PFSK-1 (cell line): ENCODE data around the gene SPAG7.

ENCODE experiments used
- FOXP2 ChIP-seq: optimal IDR thresholded peaks from 2 replicates; pipeline ENCODE3; 2011; ENCODE audit warnings: borderline replicate concordance, control low read depth, inconsistent platforms; ENCODE audit not compliant: insufficient read depth; ENCODE audit errors: extremely low read length, extremely low read depth
- POLR2AphosphoS5 ChIP-seq: IDR thresholded peaks from 2 replicates; pipeline ENCODE4 v1.6.1; 2012; ENCODE audit warnings: low read depth, mild to moderate bottlenecking, control low read depth, low read length, moderate library complexity
- SIN3A ChIP-seq: IDR thresholded peaks from 2 replicates; pipeline ENCODE4 v1.6.1; 2012; ENCODE audit warnings: mild to moderate bottlenecking, low read length, moderate library complexity, borderline replicate concordance; ENCODE audit not compliant: insufficient read depth
- TAF1 ChIP-seq: IDR thresholded peaks from 2 replicates; pipeline ENCODE4 v1.6.1; 2012; ENCODE audit warnings: low read length, control low read depth, borderline replicate concordance; ENCODE audit not compliant: insufficient read depth
- TF ChIP-seq, protein P1 (sequence below), 2 experiments: IDR thresholded peaks; 2 replicates each; pipeline versions ENCODE4 v1.6.1 to v1.8.0; 2011 to 2012; ENCODE audit warnings: low read depth in 2 of 2, low read length in 2 of 2, control low read depth in 1 of 2, inconsistent platforms in 1 of 2, mild to moderate bottlenecking in 1 of 2, moderate library complexity in 1 of 2; ENCODE audit not compliant: insufficient read depth in 1 of 2

Gene SPAG7

DNA sequence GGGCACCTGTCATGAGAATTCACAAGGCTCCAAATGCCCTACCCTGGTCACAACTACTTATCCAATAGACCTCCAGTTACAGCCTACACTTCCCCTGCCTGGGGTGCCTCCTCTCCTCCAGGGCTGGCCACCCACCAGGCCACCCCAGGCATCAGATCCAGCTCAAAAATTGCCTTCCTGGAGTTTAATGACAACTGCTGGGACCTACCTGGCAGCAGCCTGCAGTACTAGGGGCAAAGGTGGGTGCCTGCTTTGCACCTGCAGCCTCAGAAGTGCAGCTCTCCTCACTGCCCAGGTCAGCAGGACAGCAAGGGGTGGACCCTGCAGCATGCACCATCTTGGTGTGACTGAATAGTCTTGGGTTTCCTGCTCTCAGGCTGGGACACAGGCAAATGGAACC lies 32.0 kb downstream of the SPAG7 start:
- no peak for TF ChIP-seq TAF1
- TF ChIP-seq, protein P1, sequence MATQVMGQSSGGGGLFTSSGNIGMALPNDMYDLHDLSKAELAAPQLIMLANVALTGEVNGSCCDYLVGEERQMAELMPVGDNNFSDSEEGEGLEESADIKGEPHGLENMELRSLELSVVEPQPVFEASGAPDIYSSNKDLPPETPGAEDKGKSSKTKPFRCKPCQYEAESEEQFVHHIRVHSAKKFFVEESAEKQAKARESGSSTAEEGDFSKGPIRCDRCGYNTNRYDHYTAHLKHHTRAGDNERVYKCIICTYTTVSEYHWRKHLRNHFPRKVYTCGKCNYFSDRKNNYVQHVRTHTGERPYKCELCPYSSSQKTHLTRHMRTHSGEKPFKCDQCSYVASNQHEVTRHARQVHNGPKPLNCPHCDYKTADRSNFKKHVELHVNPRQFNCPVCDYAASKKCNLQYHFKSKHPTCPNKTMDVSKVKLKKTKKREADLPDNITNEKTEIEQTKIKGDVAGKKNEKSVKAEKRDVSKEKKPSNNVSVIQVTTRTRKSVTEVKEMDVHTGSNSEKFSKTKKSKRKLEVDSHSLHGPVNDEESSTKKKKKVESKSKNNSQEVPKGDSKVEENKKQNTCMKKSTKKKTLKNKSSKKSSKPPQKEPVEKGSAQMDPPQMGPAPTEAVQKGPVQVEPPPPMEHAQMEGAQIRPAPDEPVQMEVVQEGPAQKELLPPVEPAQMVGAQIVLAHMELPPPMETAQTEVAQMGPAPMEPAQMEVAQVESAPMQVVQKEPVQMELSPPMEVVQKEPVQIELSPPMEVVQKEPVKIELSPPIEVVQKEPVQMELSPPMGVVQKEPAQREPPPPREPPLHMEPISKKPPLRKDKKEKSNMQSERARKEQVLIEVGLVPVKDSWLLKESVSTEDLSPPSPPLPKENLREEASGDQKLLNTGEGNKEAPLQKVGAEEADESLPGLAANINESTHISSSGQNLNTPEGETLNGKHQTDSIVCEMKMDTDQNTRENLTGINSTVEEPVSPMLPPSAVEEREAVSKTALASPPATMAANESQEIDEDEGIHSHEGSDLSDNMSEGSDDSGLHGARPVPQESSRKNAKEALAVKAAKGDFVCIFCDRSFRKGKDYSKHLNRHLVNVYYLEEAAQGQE (IDR thresholded peaks at IDR 0.05; ENCODE audit: insufficient read depth in 1 of 2, low read depth in 2 of 2, low read length in 2 of 2) = no peak
- TF ChIP-seq FOXP2 = no peak
- TF ChIP-seq SIN3A = no peak
- no peak; the same call in 1 of the 2 replicates for TF ChIP-seq POLR2AphosphoS5

DNA sequence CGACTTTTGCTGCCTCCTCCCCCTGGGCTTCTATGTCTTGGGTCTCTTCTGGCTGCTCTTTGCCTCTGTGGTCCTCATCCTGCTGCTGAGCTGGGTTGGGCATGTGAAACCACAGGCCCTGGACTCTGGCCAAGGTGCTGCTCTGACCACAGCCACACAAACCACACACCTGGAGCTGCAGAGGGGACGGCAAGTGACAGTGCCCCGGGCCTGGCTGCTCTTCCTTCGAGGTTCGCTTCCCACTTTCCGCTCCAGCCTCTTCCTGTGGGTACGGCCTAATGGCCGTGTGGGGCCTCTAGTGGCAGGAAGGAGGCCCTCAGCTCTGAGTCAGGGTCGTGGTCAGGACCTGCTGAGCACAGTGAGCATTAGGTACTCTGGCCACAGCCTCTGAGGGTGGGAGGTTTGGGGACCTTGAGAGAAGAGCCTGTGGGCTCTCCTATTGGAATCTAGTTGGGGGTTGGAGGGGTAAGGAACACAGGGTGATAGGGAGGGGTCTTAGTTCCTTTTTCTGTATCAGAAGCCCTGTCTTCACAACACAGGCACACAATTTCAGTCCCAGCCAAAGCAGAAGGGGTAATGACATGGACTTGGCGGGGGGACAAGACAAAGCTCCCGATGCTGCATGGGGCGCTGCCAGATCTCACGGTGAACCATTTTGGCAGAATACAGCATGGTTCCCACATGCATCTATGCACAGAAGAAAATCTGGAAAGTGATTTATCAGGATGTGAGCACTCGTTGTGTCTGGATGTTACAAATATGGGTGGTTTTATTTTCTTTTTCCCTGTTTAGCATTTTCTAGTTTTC lies 33.2 kb downstream of the SPAG7 start:
- TF ChIP-seq FOXP2 = peak; percentile 41
- TF ChIP-seq, protein P1 (IDR thresholded peaks at IDR 0.05; ENCODE audit: insufficient read depth in 1 of 2, low read depth in 2 of 2, low read length in 2 of 2) = peak; percentile 28 to 68; a peak in 2 of 4 replicates
- peak; percentile 75 for TF ChIP-seq POLR2AphosphoS5
- TF ChIP-seq SIN3A = no peak

DNA sequence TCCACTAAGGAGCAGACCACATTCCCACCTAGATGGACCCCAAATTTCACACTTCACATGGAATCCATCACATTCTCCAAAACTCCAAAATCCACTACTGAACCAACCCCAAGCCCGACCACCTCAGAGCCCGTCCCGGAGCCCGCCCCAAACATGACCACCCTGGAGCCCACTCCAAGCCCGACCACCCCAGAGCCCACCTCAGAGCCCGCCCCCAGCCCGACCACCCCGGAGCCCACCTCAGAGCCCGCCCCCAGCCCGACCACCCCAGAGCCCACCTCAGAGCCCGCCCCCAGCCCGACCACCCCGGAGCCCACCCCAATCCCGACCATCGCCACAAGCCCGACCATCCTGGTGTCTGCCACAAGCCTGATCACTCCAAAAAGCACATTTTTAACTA lies 34.0 kb downstream of the SPAG7 start:
- TF ChIP-seq FOXP2 (no peak), POLR2AphosphoS5 (no peak), SIN3A (no peak), TAF1 (no peak)
- TF ChIP-seq, protein P1 (IDR thresholded peaks at IDR 0.05; ENCODE audit: insufficient read depth in 1 of 2, low read depth in 2 of 2, low read length in 2 of 2) = no peak

DNA sequence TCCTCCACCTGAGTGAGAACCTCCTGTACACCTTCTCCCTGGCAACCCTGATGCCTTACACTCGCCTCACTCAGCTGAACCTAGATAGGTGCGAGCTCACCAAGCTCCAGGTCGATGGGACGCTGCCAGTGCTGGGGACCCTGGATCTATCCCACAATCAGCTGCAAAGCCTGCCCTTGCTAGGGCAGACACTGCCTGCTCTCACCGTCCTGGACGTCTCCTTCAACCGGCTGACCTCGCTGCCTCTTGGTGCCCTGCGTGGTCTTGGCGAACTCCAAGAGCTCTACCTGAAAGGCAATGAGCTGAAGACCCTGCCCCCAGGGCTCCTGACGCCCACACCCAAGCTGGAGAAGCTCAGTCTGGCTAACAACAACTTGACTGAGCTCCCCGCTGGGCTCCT lies 34.9 kb downstream of the SPAG7 start:
- TF ChIP-seq TAF1 = no peak
- TF ChIP-seq, protein P1 (IDR thresholded peaks at IDR 0.05; ENCODE audit: insufficient read depth in 1 of 2, low read depth in 2 of 2, low read length in 2 of 2) = no peak
- TF ChIP-seq SIN3A = no peak
- no peak for TF ChIP-seq POLR2AphosphoS5
- no peak for TF ChIP-seq FOXP2

DNA sequence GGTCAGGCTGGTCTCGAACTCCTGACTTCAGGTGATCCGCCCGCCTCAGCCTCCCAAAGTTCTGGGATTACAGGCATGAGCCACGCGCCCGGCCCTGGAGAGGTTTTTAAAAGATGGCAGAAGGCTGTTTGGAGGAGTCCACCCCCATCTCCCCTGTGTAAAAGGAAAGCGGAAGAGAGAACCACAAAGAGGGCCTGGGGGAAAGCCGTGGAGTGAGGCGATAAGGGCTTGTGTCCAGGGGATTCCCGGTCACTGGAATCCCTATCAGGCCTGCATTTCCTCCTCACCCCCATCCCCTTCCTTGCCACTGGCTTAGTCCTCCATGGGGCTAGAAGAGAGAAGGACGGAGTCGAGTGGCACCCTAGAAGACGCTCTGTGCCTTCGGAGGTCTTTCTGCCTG lies 35.7 kb downstream of the SPAG7 start, which contains the start of gene GP1BA:
GP1BA (plus strand) TSS at position 315 of the 400 bp plus-strand sequence. CDS start 328 bp downstream, outside the sequence.
- TF ChIP-seq, protein P1 (IDR thresholded peaks at IDR 0.05; ENCODE audit: insufficient read depth in 1 of 2, low read depth in 2 of 2, low read length in 2 of 2) = no peak
- TF ChIP-seq FOXP2 (no peak), SIN3A (no peak), TAF1 (no peak), POLR2AphosphoS5 (no peak)
